Omental fat pad (tissue), 4 donors: ENCODE results near the gene SMIM38. TPM values are rescaled to one million over a fixed set of nuclear protein-coding genes. Genes with fewer than 3 reads are reported as not detected.
"Not testable (repeated sequence)": the region's sequence is repeated elsewhere in the genome, so short reads cannot be mapped to it uniquely, and the experiment has no call there.

Source experiments
- ATAC-seq: fragments of 150-250 bp; one replicate; pipeline ENCODE4 v1.9.1; 2016; ENCODE audit warnings: mild to moderate bottlenecking, moderate library complexity; ENCODE audit not compliant: low FRiP score
- DNase-seq: peaks from one replicate; pipeline ENCODE4 v3.0.0-alpha.2; 2019; ENCODE audit warnings: low spot score
- CTCF ChIP-seq, 3 donors: fragments of 450-650 bp; IDR thresholded peaks; one replicate each; pipeline ENCODE4 v1.5.1; 2016 to 2017; ENCODE audit warnings: antibody characterized with exemption in 3 of 3, mild to moderate bottlenecking in 3 of 3, moderate library complexity in 2 of 3
- total RNA-seq, 4 donors: library from RNA; depleted of rRNA; stranded (reverse); fragments of >200 nt; gene quantifications; one replicate each; pipeline ENCODE4 v1.1.0, GENCODE V29; 2016

SMIM38 gene
- total RNA-seq, 4 donors from 2014 or later, result 0.69 to 1.6 (median 0.85) TPM

DNA sequence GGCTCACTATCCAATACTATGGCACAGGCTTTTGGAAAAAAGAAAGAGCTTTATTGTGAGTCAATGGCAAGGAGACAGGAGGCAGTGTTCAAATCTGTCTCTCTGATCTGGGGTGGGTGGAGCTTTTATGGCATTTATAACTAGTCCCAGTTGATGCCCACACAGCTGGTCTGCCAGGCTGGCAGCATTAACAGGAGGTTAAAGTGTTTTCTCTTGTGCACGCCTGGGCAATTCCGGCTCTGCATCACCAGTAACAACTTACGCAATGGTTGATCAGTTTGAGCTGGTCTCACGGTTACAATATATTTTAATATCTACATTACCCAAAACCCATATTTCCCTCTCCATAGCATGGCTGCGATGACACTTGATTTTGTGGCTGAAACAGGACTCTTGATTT is 15.1 kb upstream of the SMIM38 start:
- ATAC-seq (no peak), DNase-seq (no peak)
- no peak for TF ChIP-seq CTCF (IDR thresholded peaks at IDR 0.05)

GRCh38 chr11:69141742-69142141 is 14.0 kb upstream of the SMIM38 start:
- TF ChIP-seq CTCF (IDR thresholded peaks at IDR 0.05), result no peak
- no peak for ATAC-seq
- DNase-seq, result no peak

GRCh38 chr11:69142895-69143294 is 12.8 kb upstream of the SMIM38 start:
- no peak for TF ChIP-seq CTCF (IDR thresholded peaks at IDR 0.05)
- DNase-seq, result no peak
- no peak for ATAC-seq

DNA sequence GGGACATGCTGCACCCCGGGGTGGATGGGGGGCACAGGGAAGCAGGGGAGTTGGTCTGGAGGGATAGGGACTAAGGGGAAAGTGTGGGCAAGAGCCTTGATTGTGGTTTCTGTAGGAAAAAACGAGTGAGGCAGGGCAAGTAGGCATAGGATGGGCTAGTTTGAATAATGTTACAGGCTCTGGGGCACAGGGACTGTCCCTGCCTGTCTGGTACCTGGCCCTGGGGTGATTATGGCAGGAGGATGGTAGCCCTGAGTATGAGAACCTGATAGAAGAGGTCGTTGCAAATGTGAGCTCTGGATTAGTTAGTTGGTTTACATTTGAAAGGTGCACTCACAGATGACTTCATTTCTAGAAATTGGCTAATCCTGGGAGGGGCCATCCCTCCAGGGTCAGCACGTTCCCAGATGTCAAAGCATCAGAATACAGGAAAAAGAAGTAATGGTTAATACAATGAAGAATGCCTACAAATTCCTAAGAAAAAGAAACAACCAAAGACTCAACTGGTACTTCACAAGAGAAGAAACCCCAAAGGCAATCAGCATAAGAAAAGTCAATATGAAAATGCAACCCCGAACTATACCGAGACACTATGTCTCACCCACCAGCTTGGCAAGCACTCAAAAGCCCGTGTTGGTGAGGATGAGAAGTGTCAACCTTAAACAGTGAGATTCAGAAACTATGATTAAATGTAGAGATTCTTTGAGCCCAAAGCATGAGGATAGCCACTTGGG is 11.3 kb upstream of the SMIM38 start:
- DNase-seq (no peak), ATAC-seq (no peak)
- no peak for TF ChIP-seq CTCF (IDR thresholded peaks at IDR 0.05)

GRCh38 chr11:69145050-69145380 is 10.7 kb upstream of the SMIM38 start:
- ATAC-seq (no peak), DNase-seq (no peak)
- no peak for TF ChIP-seq CTCF (IDR thresholded peaks at IDR 0.05)

DNA sequence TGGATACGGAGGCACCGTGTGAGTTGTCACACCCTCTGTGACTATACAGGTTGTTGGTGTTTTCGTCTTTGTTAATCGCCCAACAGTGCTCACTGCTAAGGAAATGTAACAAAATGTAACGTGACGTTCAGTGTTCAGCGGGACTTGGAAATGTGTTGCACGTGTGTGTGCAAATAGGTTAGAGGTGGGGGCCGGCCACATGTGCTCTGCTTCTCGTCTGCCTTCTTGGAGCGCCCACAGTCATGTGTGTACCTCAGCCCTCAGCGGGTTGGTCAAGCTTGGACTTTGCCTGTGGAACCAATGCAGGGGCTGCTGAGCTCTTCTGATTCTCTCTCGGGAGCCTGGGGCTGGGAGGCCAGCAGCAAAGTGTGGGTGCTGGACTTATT is 7.4 kb upstream of the SMIM38 start:
- no peak for TF ChIP-seq CTCF (IDR thresholded peaks at IDR 0.05)
- ATAC-seq, result no peak
- no peak for DNase-seq

DNA sequence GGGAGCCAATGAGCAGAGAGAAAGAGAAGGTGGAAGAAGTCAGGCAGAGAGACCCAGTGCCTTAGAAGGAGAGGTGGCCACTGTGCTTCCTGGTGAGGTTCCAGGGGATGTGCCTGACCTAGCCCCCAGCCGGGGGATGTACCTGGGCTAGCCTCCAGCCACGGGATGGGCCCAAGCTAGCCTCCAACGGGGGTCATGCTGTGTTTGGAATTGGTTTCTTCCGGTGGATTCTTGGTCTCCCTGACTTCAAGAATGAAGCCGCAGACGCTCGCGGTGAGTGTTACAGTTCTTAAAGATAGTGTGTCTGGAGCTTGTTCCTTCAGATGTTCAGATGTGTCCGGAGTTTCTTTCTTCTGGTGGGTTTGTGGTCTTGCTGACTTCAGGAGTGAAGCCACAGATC is 6.9 kb upstream of the SMIM38 start:
- DNase-seq, result no peak
- no peak for ATAC-seq
- no peak for TF ChIP-seq CTCF (IDR thresholded peaks at IDR 0.05)

- not testable (repeated sequence) for DNase-seq, ATAC-seq
These were observed 6.2 kb upstream of the SMIM38 start for GRCh38 chr11:69149338-69150045.
